Measurements from ENCODE around the gene STXBP6.
"Not testable (repeated sequence)": the region's sequence is repeated elsewhere in the genome, so short reads cannot be mapped to it uniquely, and the experiment has no call there.

STXBP6 gene

DNA sequence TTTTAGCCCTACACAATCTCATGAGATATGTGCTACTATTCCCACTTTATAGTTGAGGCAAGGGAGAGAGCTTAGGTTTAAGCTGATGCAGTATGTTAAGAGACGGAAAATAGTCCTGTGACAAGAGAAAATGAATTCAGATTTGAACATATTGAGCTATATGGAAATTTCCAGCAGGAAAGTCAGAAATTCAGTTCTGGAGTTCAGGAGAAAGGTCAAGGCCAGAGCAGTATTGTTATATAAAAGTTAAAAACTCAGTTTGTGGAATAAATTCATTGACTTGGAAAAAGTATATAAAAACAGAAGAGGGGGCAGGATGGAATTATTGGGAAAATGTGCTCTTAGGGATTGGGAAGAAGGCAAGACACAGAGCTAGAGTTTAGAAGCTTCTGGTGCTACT, 248.9 kb downstream of the STXBP6 start:
- H3K36me3 Mint-ChIP-seq (ENCODE audit: low read depth) = no peaks in the 10 kb centered on the region
- H3K4me1 Mint-ChIP-seq (ENCODE audit: low read depth) = peaks cover 5% of the 10 kb centered on the region
- H3K9me3 Mint-ChIP-seq = no peaks in the 10 kb centered on the region
- H3K4me3 Mint-ChIP-seq = no peak overlapping the region
- no peak overlapping the region for H3K27ac Mint-ChIP-seq
- peaks cover 4% of the 10 kb centered on the region for H3K27me3 Mint-ChIP-seq

DNA sequence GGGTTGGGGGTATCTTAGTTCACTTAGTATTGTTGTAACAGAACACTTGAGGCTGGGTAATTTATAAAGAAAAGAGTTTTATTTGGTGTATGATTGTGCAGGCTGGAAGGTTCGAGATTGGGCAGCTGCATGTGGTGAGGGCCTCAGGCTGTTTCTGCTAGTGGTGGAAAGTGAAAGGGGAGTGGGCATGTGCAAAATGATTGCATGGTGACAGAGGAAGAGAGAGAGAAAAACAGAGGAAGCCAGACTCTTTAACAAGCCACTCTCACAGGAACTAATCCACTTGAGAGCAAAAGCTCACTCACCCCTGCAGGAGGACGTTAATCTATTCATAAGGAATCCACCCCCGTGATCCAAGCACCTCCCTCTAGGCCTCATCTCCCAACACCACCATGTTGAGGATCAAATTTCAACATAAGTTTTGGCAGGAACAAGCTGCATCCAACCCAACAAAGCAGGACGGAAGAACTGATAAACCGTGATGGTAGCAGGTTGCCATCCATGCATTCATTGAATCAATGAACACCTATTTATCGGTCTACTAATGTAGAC, 251.0 kb downstream of the STXBP6 start:
- H3K36me3 Mint-ChIP-seq (ENCODE audit: low read depth) = no peaks in the 10 kb centered on the region
- peaks cover 5% of the 10 kb centered on the region for H3K4me1 Mint-ChIP-seq (ENCODE audit: low read depth)
- no peak overlapping the region for H3K4me3 Mint-ChIP-seq
- no peak overlapping the region for H3K27ac Mint-ChIP-seq
- H3K9me3 Mint-ChIP-seq = no peaks in the 10 kb centered on the region
- peaks cover 8% of the 10 kb centered on the region for H3K27me3 Mint-ChIP-seq

DNA sequence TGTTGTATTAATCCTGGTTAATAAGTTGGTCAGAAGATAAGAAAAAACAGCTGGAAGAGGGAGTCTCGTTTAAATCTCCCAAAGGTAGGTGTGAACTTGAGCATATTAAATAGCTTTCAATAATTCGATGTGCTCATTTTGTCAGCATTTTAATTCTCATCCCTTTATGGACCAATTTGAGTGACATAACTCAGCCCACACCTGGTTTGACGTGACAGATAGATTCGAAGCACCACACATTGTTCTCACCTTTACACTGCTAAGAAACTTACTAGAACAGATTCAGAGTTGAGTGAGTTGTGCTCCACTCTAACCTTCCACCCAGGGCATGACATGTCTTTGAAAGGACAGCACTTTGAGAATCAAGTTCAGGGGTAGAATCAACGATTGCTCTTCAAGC, 254.5 kb downstream of the STXBP6 start:
- Mint-ChIP-seq H3K4me3 (no peak overlapping the region), H3K9me3 (no peaks in the 10 kb centered on the region), H3K36me3 (ENCODE audit: low read depth) (no peaks in the 10 kb centered on the region), H3K27ac (no peak overlapping the region), H3K4me1 (ENCODE audit: low read depth) (peaks cover 5% of the 10 kb centered on the region), H3K27me3 (peaks cover 14% of the 10 kb centered on the region)

DNA sequence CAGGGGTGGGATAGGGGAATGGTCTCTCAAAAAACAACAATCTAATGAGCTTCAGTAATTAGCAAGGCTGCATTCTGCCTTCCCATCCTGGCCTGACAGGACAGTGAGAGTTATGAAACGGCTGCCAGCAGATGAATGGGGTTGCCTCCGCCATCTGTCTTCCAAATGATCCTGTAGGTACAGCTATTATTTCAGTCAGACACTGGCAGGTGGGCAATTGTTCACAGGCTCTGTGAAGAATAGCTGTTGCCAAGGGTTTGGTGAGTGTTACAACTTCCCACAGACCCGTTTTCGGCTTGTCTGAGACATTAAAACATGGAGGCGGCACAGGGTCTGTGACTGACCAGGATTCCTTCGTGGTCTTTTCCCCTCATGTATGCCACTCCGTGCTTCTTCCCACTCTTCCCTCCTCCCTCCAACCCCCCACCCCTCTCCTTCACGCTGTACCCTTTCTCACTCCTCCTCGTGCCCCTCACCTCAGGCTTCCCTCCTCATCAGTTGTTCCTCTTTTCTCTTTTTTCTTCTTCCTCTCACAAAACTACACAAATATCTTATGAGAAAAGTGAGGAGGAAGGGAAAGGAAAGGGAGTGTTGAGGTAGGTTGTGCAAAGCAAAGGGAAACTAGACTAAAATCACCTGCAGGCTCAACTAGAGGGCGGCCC, 255.2 kb downstream of the STXBP6 start:
- Mint-ChIP-seq H3K36me3 (ENCODE audit: low read depth) (no peaks in the 10 kb centered on the region), H3K27me3 (peaks cover 14% of the 10 kb centered on the region), H3K27ac (no peak overlapping the region), H3K9me3 (no peaks in the 10 kb centered on the region), H3K4me1 (ENCODE audit: low read depth) (peaks cover 5% of the 10 kb centered on the region), H3K4me3 (no peak overlapping the region)

DNA sequence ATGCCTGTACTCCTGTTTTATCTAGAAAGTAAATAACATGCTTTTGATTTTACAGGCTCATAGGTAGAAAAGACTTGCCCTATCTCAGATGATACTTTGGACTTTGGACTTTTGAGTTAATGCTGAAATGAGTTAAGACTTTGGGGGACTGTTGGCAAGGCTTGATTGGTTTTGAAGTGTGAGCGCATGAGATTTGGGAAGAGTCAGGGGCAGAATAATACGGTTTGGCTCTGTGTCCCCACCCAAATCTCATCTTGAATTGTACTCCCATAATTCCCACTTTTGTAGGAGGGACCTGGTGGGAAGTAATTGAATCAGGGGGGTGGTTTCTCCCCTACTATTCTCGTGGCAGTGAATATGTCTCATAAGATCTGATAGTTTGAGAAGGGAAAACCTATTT, 259.8 kb downstream of the STXBP6 start:
- Mint-ChIP-seq H3K9me3 (no peaks in the 10 kb centered on the region), H3K4me1 (ENCODE audit: low read depth) (no peaks in the 10 kb centered on the region), H3K36me3 (ENCODE audit: low read depth) (no peaks in the 10 kb centered on the region), H3K27ac (no peak overlapping the region), H3K27me3 (peaks cover 30% of the 10 kb centered on the region), H3K4me3 (no peak overlapping the region)

DNA sequence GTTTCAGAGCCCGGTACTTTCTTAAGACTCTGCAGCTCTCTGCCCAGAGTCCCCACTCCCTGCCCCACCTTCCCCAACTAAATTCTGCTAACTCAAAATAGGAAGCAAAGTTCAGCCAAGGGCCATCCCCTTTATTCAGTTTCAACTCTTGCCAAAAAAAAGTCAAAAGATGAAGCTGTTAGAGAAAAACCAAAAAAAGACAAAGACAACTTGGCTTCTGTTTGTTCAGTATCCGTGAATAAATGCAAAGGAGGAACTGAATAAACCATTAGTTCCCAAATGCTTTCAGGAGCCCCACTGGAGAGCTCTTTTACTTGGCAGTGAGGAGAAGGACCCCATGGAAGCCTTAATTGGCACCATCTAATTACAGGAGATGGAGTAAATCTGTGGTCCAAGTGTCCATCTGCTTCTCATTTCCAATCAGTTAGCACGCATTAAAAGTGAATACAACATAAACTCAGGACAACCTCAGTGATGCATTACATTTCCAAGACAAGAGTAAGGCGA, 260.5 kb downstream of the STXBP6 start:
- Mint-ChIP-seq H3K4me3 (no peak overlapping the region), H3K9me3 (no peaks in the 10 kb centered on the region), H3K4me1 (ENCODE audit: low read depth) (no peaks in the 10 kb centered on the region), H3K27me3 (peaks cover 30% of the 10 kb centered on the region), H3K27ac (no peak overlapping the region), H3K36me3 (ENCODE audit: low read depth) (no peaks in the 10 kb centered on the region)

DNA sequence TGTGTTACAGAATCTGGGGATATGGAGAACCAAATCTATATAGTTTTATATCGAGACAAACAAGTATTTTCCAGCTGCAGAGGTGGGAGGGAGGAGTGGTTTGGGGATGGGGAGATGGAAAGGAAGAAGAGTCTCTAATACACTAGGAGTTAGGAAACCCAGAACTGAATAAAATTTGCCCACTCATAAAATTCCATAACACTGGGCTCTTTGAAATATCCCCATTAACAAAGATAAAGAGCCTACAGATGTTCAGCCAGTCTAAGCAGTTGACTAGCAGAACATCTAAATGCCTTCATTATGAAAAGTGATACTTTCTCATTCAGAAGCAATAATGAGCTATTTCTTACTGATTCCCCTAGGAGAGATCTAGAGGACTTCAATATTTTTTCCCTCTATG, 264.2 kb downstream of the STXBP6 start:
- H3K9me3 Mint-ChIP-seq = no peaks in the 10 kb centered on the region
- no peaks in the 10 kb centered on the region for H3K4me1 Mint-ChIP-seq (ENCODE audit: low read depth)
- H3K27ac Mint-ChIP-seq = no peak overlapping the region
- H3K36me3 Mint-ChIP-seq (ENCODE audit: low read depth) = no peaks in the 10 kb centered on the region
- H3K4me3 Mint-ChIP-seq = no peak overlapping the region
- H3K27me3 Mint-ChIP-seq = peaks cover 16% of the 10 kb centered on the region

DNA sequence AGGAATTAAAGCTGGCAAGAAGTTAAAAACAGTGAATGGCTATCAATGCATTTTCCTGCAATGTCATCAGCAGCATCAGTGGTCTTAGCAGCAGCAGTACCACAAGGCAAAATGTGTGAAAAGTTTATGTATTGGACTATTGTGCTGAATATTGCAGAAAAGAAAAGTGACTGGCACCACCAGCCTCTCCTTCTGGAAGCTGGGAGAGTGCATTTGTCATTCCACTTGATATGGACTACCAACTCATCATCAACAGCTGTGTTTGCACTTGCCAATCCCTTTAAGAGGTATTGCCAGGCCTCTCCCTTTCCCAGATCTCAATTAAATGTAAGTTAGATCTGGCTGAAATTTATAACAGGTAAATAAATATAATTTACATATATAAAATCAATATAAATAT, 265.0 kb downstream of the STXBP6 start:
- Mint-ChIP-seq H3K27me3 (peaks cover 16% of the 10 kb centered on the region), H3K9me3 (no peaks in the 10 kb centered on the region)

DNA sequence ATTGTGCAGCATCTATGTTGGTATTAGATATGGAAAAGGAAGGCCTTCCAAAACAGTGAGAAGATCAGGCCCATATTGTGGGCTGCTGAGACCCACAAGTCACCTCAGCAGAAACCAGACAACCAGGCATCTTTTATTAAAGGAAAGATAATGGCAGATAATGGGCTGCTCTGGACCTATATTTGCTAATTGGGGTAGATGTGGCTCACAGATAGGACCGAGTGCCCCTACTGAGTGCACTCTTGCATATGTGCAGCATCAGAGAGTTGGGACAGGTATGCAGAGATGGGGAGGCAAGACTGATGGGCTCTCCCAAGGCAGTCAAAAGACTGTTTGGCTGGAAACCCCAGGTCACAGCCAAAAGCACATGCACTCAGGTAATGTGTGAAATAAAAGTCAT, 266.2 kb downstream of the STXBP6 start:
- H3K9me3 Mint-ChIP-seq = no peaks in the 10 kb centered on the region
- peaks cover 16% of the 10 kb centered on the region for H3K27me3 Mint-ChIP-seq

More for the DNA sequence above, 265.0 kb downstream of the STXBP6 start:
- Mint-ChIP-seq H3K36me3 (ENCODE audit: low read depth) (no peaks in the 10 kb centered on the region), H3K4me3 (no peak overlapping the region), H3K27ac (no peak overlapping the region), H3K4me1 (ENCODE audit: low read depth) (no peaks in the 10 kb centered on the region)

DNA sequence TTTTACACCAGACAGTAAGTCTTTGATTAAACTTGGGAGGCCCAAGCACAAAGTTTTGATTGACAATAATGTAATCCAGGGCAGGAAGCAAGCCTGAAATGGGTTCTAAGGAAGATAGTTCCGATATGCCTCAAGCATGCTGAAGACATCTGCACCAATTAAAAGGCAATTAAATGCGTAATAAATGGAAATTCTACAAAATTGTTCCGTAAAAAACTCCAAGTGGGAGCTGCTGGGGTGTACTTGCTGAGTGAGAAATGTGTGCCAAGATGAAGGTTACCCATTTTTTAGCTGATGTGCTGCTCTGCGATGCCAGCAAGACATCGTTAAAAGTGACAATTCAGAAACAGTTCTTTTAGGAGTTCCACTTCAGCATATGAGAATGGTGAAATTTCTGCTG, 269.7 kb downstream of the STXBP6 start:
- Mint-ChIP-seq H3K4me1 (ENCODE audit: low read depth) (no peaks in the 10 kb centered on the region), H3K36me3 (ENCODE audit: low read depth) (no peaks in the 10 kb centered on the region), H3K4me3 (no peak overlapping the region), H3K27ac (no peak overlapping the region), H3K27me3 (peaks cover 4% of the 10 kb centered on the region), H3K9me3 (no peaks in the 10 kb centered on the region)

More for the DNA sequence above, 266.2 kb downstream of the STXBP6 start:
- H3K27ac Mint-ChIP-seq = no peak overlapping the region
- no peaks in the 10 kb centered on the region for H3K36me3 Mint-ChIP-seq (ENCODE audit: low read depth)
- no peak overlapping the region for H3K4me3 Mint-ChIP-seq
- no peaks in the 10 kb centered on the region for H3K4me1 Mint-ChIP-seq (ENCODE audit: low read depth)

DNA sequence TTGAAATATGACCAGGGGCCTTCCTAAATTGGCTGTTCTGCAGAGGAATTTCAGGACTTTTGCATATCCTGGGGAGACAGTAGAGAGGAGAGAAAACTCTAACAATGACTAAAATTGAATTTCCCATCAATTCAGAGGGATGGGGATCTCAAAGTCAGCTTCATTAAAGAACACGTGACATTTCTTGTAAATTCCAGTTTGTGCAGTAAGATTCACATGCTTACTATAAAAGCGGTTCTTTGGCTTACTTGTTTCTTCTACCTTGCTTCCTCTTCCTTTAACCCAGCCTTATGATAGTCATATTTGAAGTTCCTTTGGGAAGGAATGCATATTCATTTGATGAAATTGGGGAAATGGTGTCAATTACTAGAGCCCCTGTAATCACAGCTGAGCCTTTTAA, 272.3 kb downstream of the STXBP6 start:
- H3K36me3 Mint-ChIP-seq (ENCODE audit: low read depth) = no peaks in the 10 kb centered on the region
- no peaks in the 10 kb centered on the region for H3K4me1 Mint-ChIP-seq (ENCODE audit: low read depth)
- no peak overlapping the region for H3K4me3 Mint-ChIP-seq
- peaks cover 15% of the 10 kb centered on the region for H3K27me3 Mint-ChIP-seq
- H3K9me3 Mint-ChIP-seq = no peaks in the 10 kb centered on the region
- no peak overlapping the region for H3K27ac Mint-ChIP-seq

DNA sequence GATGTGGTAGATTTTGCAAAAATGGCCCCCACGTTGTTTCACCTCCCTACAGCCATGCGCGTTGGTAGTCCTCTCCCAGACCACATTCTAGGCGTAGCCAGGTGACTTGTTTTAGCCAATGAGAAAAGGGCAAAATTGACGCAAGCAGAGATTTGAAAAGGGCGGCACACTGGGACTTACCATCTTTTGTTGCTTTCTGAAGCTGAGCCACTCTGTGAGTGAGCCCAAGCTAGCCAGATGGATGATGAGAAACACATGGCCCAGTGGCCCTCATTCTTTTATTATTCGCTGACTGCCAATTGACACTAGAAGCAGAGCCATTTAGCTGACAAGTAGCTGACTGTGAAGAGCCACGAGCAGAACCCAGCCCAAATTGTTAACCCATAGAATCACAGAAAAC, 274.0 kb downstream of the STXBP6 start:
- Mint-ChIP-seq H3K27me3 (peaks cover 32% of the 10 kb centered on the region), H3K27ac (no peak overlapping the region), H3K4me3 (no peak overlapping the region), H3K4me1 (ENCODE audit: low read depth) (no peaks in the 10 kb centered on the region), H3K36me3 (ENCODE audit: low read depth) (no peaks in the 10 kb centered on the region), H3K9me3 (peaks cover 3% of the 10 kb centered on the region)

DNA sequence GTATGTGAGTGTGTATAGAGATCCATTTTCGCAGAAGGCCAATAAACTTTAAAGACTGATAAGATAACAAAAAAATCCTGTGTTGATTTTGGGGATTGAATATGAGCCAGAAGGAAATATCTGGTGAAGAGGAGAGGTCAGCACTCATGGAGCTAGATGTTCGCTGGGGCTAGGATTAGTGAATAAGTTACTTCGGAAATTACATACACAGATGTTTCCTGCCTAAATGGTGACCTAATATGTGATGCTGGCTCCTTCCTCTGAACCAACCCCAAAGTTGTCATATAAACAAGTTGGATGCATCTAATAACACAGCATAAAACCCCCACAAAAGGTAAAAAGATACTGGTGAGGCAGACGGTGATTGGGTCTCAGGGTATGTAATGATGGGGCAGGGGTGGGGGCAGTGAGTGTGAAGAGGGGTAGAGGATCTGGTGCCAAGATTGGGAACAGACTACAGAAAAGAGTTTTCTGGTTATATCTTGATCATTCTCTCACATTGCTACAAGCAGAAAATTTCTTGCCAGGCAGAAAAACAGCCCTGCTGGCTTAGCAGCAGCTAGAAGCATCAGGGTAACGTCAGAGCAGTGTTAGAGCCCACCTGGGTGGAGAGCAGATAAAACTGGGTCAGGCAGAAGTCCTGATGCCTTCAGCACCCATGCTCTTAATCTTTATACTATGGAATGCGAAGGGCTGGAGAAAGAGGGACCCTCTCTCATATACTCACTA, 275.6 kb downstream of the STXBP6 start:
- Mint-ChIP-seq H3K27ac (no peak overlapping the region), H3K9me3 (peaks cover 3% of the 10 kb centered on the region), H3K27me3 (peaks cover 39% of the 10 kb centered on the region), H3K4me1 (ENCODE audit: low read depth) (no peaks in the 10 kb centered on the region), H3K36me3 (ENCODE audit: low read depth) (no peaks in the 10 kb centered on the region), H3K4me3 (no peak overlapping the region)

DNA sequence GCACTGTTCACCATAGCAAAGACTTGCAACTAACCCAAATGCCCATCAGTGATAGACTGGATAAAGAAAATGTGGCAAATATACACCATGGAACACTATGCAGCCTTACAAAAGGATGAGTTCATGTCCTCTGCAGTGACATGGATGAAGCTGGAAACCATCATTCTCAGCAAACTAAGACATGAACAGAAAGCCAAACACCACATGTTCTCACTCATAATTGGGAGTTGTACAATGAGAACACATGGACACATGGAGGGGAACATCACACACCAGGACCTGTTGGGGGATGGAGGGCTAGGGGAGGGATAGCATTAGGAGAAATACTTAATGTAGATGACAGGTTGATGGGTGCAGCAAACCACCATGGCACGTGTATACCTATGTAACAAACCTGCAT, 276.4 kb downstream of the STXBP6 start:
- not testable (repeated sequence) for H3K9me3 Mint-ChIP-seq; H3K4me3 Mint-ChIP-seq; H3K36me3 Mint-ChIP-seq (ENCODE audit: low read depth); H3K27ac Mint-ChIP-seq; H3K4me1 Mint-ChIP-seq (ENCODE audit: low read depth)
- H3K27me3 Mint-ChIP-seq = peaks cover 39% of the 10 kb centered on the region

DNA sequence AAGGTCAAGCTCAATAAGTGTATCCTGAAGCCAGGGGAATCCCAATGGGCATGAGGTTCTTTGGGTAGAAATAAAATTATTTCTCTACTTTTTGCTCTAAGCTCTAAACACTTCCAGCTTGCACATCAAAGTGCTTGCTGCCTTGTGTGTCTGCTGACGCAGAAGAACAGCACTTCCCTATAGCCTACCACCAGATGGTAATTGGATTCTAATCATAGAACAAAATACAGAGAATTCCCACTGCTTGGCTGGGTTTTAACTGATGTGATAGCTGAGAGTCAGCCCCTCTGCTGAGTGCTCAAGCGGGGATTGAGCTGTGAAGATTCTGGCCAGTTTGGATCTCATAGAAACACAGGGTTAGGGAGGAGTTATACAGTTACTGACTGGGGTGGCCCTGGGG, 283.5 kb downstream of the STXBP6 start:
- no peak overlapping the region for H3K4me3 Mint-ChIP-seq
- no peaks in the 10 kb centered on the region for H3K4me1 Mint-ChIP-seq (ENCODE audit: low read depth)
- H3K27me3 Mint-ChIP-seq = peaks cover 40% of the 10 kb centered on the region
- H3K27ac Mint-ChIP-seq = no peak overlapping the region
- no peaks in the 10 kb centered on the region for H3K36me3 Mint-ChIP-seq (ENCODE audit: low read depth)
- H3K9me3 Mint-ChIP-seq = no peaks in the 10 kb centered on the region

All from stimulated activated naive CD8-positive, alpha-beta T cell treated with anti-CD3 and anti-CD28 coated beads, Interleukin-15, Interleukin-2, amounts not matched to agents 100 ng/mL and 50 ng/mL, for 24 hours (primary cell).